Mesothelial cell of epicardium (in vitro differentiated cells): ENCODE data around the gene GRM4. TPM values are rescaled to one million over a fixed set of nuclear protein-coding genes. Genes with fewer than 3 reads are reported as not detected.

ENCODE experiments used
- DNase-seq, 2 experiments: peaks; one replicate each; pipeline ENCODE4 v3.0.0; 2021; ENCODE audit warnings: low spot score in 2 of 2; ENCODE audit not compliant: unreplicated experiment in 2 of 2
- H3K27ac Mint-ChIP-seq: 2 replicates; pipeline ENCODE4 v1.8.0; 2021; ENCODE audit warnings: mixed read lengths
- H3K27me3 Mint-ChIP-seq: 2 replicates; pipeline ENCODE4 v1.8.0; 2021; ENCODE audit warnings: low read depth, mixed read lengths
- H3K36me3 Mint-ChIP-seq: 2 replicates; pipeline ENCODE4 v1.8.0; 2021; ENCODE audit warnings: mixed read lengths
- H3K4me1 Mint-ChIP-seq: 2 replicates; pipeline ENCODE4 v1.8.0; 2021; ENCODE audit warnings: mixed read lengths
- H3K4me3 Mint-ChIP-seq: 2 replicates; pipeline ENCODE4 v1.8.0; 2021; ENCODE audit warnings: mild to moderate bottlenecking, moderate library complexity, mixed read lengths
- H3K9me3 Mint-ChIP-seq: 2 replicates; pipeline ENCODE4 v1.8.0; 2021; ENCODE audit warnings: mixed read lengths
- CTCF ChIP-seq: fragments of 200-600 bp; sonication (generic); IDR thresholded peaks from one replicate; pipeline ENCODE4 v1.5.0; 2021; ENCODE audit warnings: antibody characterized with exemption; ENCODE audit not compliant: unreplicated experiment
- total RNA-seq: library from RNA; stranded (reverse); gene quantifications from 3 replicates; pipeline ENCODE4 v1.2.1, GENCODE V29; 2021

GRM4 gene
- total RNA-seq, 1 donor from 2014 or later = 0.22 TPM

DNA sequence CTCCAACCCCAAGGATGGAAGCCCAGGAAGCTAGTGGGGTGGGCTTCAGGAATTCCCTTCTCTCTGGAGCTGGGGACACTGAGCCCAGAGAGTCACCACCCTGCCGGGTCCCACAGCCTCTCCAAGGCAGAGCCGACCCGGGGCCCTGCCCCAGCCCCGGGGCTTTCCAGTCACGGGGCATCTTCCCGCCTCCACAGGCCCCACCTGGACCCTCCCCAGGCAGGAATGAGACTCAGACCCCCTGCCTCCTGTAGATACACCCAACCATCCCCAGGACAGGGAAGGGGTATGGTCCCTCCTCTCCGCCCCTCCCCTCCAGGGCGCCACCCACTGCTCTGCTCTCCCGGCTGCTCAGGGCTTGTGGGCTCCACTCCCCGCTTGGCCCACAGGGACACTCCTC lies 53.3 kb downstream of the GRM4 start:
- peaks cover 18% of the 10 kb centered on the region for H3K27me3 Mint-ChIP-seq
- TF ChIP-seq CTCF = no peak
- no peaks in the 10 kb centered on the region for H3K4me1 Mint-ChIP-seq
- H3K27ac Mint-ChIP-seq = no peak overlapping the region
- H3K9me3 Mint-ChIP-seq = no peaks in the 10 kb centered on the region
- no peak overlapping the region for H3K4me3 Mint-ChIP-seq
- H3K36me3 Mint-ChIP-seq = no peaks in the 10 kb centered on the region
- no peak for DNase-seq

DNA sequence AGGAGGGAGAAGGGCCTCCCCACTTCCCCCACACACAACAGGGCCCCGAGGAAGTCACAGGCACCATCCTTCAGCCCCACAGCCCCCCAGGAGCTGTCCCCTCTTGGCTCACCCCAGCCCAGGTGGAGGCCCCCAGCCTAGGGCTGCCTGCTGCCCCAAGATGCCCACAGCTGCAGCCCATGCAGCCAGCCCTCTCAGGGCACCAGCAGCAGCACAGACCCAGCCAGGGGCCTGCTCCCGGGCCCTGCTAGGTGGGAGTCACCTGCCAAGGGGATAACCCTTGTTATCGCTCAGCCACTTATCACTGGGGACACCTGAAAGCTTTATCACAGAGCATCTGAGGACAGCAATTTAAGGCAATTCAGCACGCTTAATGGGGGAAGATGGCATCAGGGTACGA lies 55.0 kb downstream of the GRM4 start:
- Mint-ChIP-seq H3K27me3 (peaks cover 13% of the 10 kb centered on the region), H3K9me3 (no peaks in the 10 kb centered on the region), H3K4me3 (no peak overlapping the region), H3K4me1 (no peaks in the 10 kb centered on the region), H3K36me3 (no peaks in the 10 kb centered on the region), H3K27ac (no peak overlapping the region)
- DNase-seq = no peak
- no peak for TF ChIP-seq CTCF

DNA sequence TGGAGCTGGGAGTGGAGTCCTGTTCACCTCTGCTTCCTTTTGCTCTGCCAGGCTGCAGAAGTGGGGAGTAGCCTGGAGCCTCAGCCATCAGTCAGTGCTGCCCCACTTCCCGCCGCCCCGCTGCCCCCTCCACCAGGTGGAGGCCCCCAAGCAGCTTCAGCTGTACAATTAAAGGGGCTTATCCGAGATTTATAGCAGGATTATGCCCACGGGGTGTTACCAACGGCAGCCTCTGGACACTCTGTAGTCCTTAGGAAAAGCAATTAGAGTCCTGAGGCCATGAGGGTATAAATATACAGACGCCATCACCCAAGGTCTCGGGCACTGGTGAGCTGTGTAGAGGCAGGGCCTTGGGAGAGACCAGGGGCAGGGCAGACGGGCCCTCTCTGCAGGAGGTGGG lies 55.4 kb downstream of the GRM4 start:
- H3K4me1 Mint-ChIP-seq = no peaks in the 10 kb centered on the region
- no peak overlapping the region for H3K4me3 Mint-ChIP-seq
- TF ChIP-seq CTCF = no peak
- H3K27me3 Mint-ChIP-seq = peaks cover 9% of the 10 kb centered on the region
- no peak overlapping the region for H3K27ac Mint-ChIP-seq
- no peaks in the 10 kb centered on the region for H3K36me3 Mint-ChIP-seq
- no peak for DNase-seq
- H3K9me3 Mint-ChIP-seq = no peaks in the 10 kb centered on the region

DNA sequence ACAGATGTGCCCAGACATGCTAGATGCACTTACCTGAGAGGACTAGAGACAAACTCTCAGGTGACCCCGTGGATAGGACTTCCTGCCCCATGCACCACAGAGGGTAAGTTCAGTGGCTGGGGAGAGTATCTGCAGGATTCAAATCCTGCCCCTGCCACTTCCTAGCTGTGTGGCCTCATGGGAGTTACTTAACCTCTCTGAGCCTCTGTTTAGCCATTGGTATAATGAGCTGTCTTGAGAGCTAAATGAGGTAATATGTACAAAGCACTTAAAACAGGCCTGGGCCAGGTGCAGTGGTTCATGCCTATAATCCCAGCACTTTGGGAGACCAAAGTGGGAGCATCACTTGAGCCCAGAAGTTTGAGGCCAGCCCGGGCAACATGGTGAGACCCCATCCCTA lies 59.3 kb downstream of the GRM4 start:
- Mint-ChIP-seq H3K4me1 (no peaks in the 10 kb centered on the region), H3K27ac (no peak overlapping the region), H3K36me3 (no peaks in the 10 kb centered on the region), H3K9me3 (no peaks in the 10 kb centered on the region), H3K4me3 (no peak overlapping the region), H3K27me3 (no peaks in the 10 kb centered on the region)
- DNase-seq = no peak
- TF ChIP-seq CTCF = no peak

- Mint-ChIP-seq H3K36me3 (no peaks in the 10 kb centered on the region), H3K27me3 (no peaks in the 10 kb centered on the region), H3K4me3 (no peak overlapping the region), H3K9me3 (no peaks in the 10 kb centered on the region), H3K27ac (no peak overlapping the region), H3K4me1 (no peaks in the 10 kb centered on the region)
- DNase-seq = no peak
- TF ChIP-seq CTCF = no peak
Measured at GRCh38 chr6:34085453-34086170, 60.3 kb downstream of the GRM4 start.
